GM12878 (cell line): ENCODE measurements around the gene CD38. TPM values are rescaled to one million over a fixed set of nuclear protein-coding genes. Genes with fewer than 3 reads are reported as not detected.

Source experiments
- ATF7 ChIP-seq: fragments of 450-650 bp; IDR thresholded peaks from 2 replicates; pipeline ENCODE4 v1.6.1; 2016; ENCODE audit warnings: low read depth, mild to moderate bottlenecking
- CHD2 ChIP-seq: IDR thresholded peaks from 2 replicates; pipeline ENCODE4 v1.6.1; 2011; ENCODE audit warnings: low read depth, low read length, improper control_type of control experiment, borderline replicate concordance
- CTCF ChIP-seq, 3 experiments: IDR thresholded peaks in 2 of 3; conservative IDR thresholded peaks in 1 of 3; 2 replicates each; pipeline ENCODE4 v1.5.1; 2011; ENCODE audit warnings: low read depth in 3 of 3, low read length in 3 of 3, mild to moderate bottlenecking in 3 of 3, control low read depth in 2 of 3, moderate library complexity in 2 of 3, inconsistent platforms in 1 of 3, mixed read lengths in 1 of 3; ENCODE audit not compliant: control insufficient read depth in 2 of 3, insufficient read depth in 1 of 3; ENCODE audit errors: extremely low read depth in 1 of 3
- HDGF ChIP-seq: fragments of 450-650 bp; IDR thresholded peaks from 2 replicates; pipeline ENCODE4 v1.6.1; 2016; ENCODE audit warnings: antibody characterized with exemption
- IKZF1 ChIP-seq: fragments of 450-650 bp; conservative IDR thresholded peaks from 2 replicates; pipeline ENCODE4 v1.6.1; 2017; ENCODE audit warnings: antibody characterized with exemption, mild to moderate bottlenecking
- KAT2A ChIP-seq: conservative IDR thresholded peaks from 2 replicates; pipeline ENCODE4 v1.6.1; 2011; ENCODE audit warnings: low read depth, low read length; ENCODE audit not compliant: control insufficient read depth
- MTA2 ChIP-seq: fragments of 450-650 bp; IDR thresholded peaks from 2 replicates; pipeline ENCODE4 v1.6.1; 2016; ENCODE audit warnings: low read depth, mild to moderate bottlenecking, moderate library complexity
- PAX5 ChIP-seq: IDR thresholded peaks from 2 replicates; pipeline ENCODE4 v1.6.1; 2011; ENCODE audit warnings: low read depth, low read length, borderline replicate concordance
- PKNOX1 ChIP-seq: fragments of 450-650 bp; IDR thresholded peaks from 2 replicates; pipeline ENCODE4 v1.6.1; 2016; ENCODE audit warnings: mild to moderate bottlenecking
- RELB ChIP-seq: fragments of 450-650 bp; IDR thresholded peaks from 2 replicates; pipeline ENCODE4 v1.6.1; 2017; ENCODE audit warnings: low read depth, mild to moderate bottlenecking, moderate library complexity
- SKIL ChIP-seq: fragments of 450-650 bp; IDR thresholded peaks from 2 replicates; pipeline ENCODE4 v1.6.1; 2017; ENCODE audit warnings: mild to moderate bottlenecking, low read depth, inconsistent platforms; ENCODE audit not compliant: poor library complexity, severe bottlenecking
- YY1 ChIP-seq: IDR thresholded peaks from 2 replicates; pipeline ENCODE4 v1.6.1; 2011; ENCODE audit warnings: low read depth, mild to moderate bottlenecking, low read length
- ZBTB33 ChIP-seq: fragments of 450-650 bp; IDR thresholded peaks from 2 replicates; pipeline ENCODE4 v1.6.1; 2017; ENCODE audit warnings: mild to moderate bottlenecking
- polyA plus RNA-seq, 11 experiments: library from polyadenylated mRNA; depleted of rRNA in 4 of 11; unstranded in 6 of 11; stranded (reverse) in 5 of 11; fragments of >200 nt; fragmentation: Nextera tagmentation in 4 of 11; fragmentation: Illumina TruSeq in 1 of 11; extraction: Ambion mirVana in 4 of 11; extraction: Trizol in 1 of 11; gene quantifications; 1 replicate in 1 of 11; 2 replicates in 10 of 11; pipeline versions ENCODE4 v1.2.1 to v1.2.3, GENCODE V29; 2011 to 2016; ENCODE audit warnings: inconsistent platforms in 2 of 11, missing spikeins in 2 of 11, low read depth in 1 of 11
- total RNA-seq, 4 experiments: library from RNA; depleted of rRNA in 3 of 4; stranded (reverse); fragments of >200 nt in 3 of 4; fragmentation: Illumina TruSeq in 1 of 4; extraction: Trizol in 1 of 4; gene quantifications; 2 replicates each; pipeline versions ENCODE4 v1.2.1 to v1.2.3, GENCODE V29; 2013 to 2021

The CD38 gene
- total and polyA plus RNA-seq, 10 of the 15 experiments (the other 5 are each of a cell fraction or from before 2014, with no cell fraction given): 3.5 to 39.8 (median 12.7) TPM

GRCh38 chr4:15882675-15883086, 104.6 kb downstream of the CD38 start (continued):
- TF ChIP-seq SKIL: peak; percentile 44
- no peak for TF ChIP-seq KAT2A
- TF ChIP-seq RELB: peak; percentile 44
- peak; percentile 11; the same call in 1 of the 2 replicates for TF ChIP-seq PKNOX1
- TF ChIP-seq ZBTB33: 0 out of 2 replicates have a peak, but pooled peaks have one; percentile 27
- peak; percentile 40; the same call in 1 of the 2 replicates for TF ChIP-seq IKZF1
- peak; percentile 88 to 91 (median 89) for TF ChIP-seq CTCF (IDR thresholded peaks at IDR 0.05 in 2 of 3, conservative IDR thresholded peaks at IDR 0.05 in 1 of 3; ENCODE audit: control insufficient read depth in 2 of 3, extremely low read depth in 1 of 3, insufficient read depth in 1 of 3, low read depth in 3 of 3, low read length in 3 of 3)
- peak; percentile 39; the same call in 1 of the 2 replicates for TF ChIP-seq ATF7
- 0 out of 2 replicates have a peak, but pooled peaks have one; percentile 15 for TF ChIP-seq HDGF
- peak; percentile 75 for TF ChIP-seq YY1
- peak; percentile 45; the same call in 1 of the 2 replicates for TF ChIP-seq MTA2
- TF ChIP-seq CHD2: 0 out of 2 replicates have a peak, but pooled peaks have one; percentile 14
- TF ChIP-seq PAX5: 0 out of 2 replicates have a peak, but pooled peaks have one; percentile 19
